GM20431 (cell line): ENCODE results near the gene VANGL1.

ENCODE experiments used
- in situ Hi-C: fragments of 300-500 bp; cut with MseI, MboI; formaldehyde crosslinking; loops from one replicate; pipeline ENCODE4 v1.15.0; 2020; ENCODE audit warnings: low sequenced_read_pairs; ENCODE audit not compliant: unreplicated experiment

The VANGL1 gene

GRCh38 chr1:115642168-115643072 lies 650 bp downstream of the VANGL1 start:
- in situ Hi-C loops = no loop called here

- in situ Hi-C loops = no loop called here
Observed at GRCh38 chr1:115643225-115643624, 1.5 kb downstream of the VANGL1 start.

- in situ Hi-C loops = no loop called here
Observed at GRCh38 chr1:115643666-115644065, 1.9 kb downstream of the VANGL1 start.

GRCh38 chr1:115644109-115644508 lies 2.3 kb downstream of the VANGL1 start:
- in situ Hi-C loops = no loop called here

- in situ Hi-C loops = no loop called here
Observed at GRCh38 chr1:115647047-115647446, 5.3 kb downstream of the VANGL1 start.

GRCh38 chr1:115647507-115647906 lies 5.7 kb downstream of the VANGL1 start:
- in situ Hi-C loops = no loop called here

GRCh38 chr1:115647919-115648650 lies 6.3 kb downstream of the VANGL1 start:
- in situ Hi-C loops = no loop called here

GRCh38 chr1:115648717-115649691 lies 7.2 kb downstream of the VANGL1 start:
- in situ Hi-C loops = no loop called here

- in situ Hi-C loops = no loop called here
Observed at GRCh38 chr1:115649964-115650363, 8.2 kb downstream of the VANGL1 start.

- in situ Hi-C loops = no loop called here
Observed at GRCh38 chr1:115650961-115651360, 9.2 kb downstream of the VANGL1 start.

GRCh38 chr1:115651391-115651790 lies 9.6 kb downstream of the VANGL1 start:
- in situ Hi-C loops = no loop called here

- in situ Hi-C loops = no loop called here
Observed at GRCh38 chr1:115652236-115652788, 10.5 kb downstream of the VANGL1 start.

- in situ Hi-C loops = no loop called here
Observed at GRCh38 chr1:115654125-115654524, 12.4 kb downstream of the VANGL1 start.

GRCh38 chr1:115654663-115655305 lies 13.0 kb downstream of the VANGL1 start:
- in situ Hi-C loops = no loop called here

GRCh38 chr1:115655306-115655663 lies 13.5 kb downstream of the VANGL1 start:
- in situ Hi-C loops = no loop called here

- in situ Hi-C loops = no loop called here
Observed at GRCh38 chr1:115655916-115656315, 14.1 kb downstream of the VANGL1 start.

- in situ Hi-C loops = no loop called here
Observed at GRCh38 chr1:115656461-115657077, 14.8 kb downstream of the VANGL1 start.

- in situ Hi-C loops = no loop called here
Observed at GRCh38 chr1:115658646-115659045, 16.9 kb downstream of the VANGL1 start.

GRCh38 chr1:115660151-115660550 lies 18.4 kb downstream of the VANGL1 start:
- in situ Hi-C loops = no loop called here
